GM03348 (cell line): ENCODE measurements around the gene RBP3.

ENCODE experiments used
- DNase-seq: peaks from one replicate; pipeline ENCODE4 v3.0.0; 2012; ENCODE audit warnings: low spot score

RBP3 gene

GRCh38 chr10:47348138-47348651 lies at the start of gene RBP3:
TSS of gene RBP3 (plus strand) at chr10:47348363. CDS start at chr10:47348485, 122 bp downstream.
- no peak for DNase-seq

GRCh38 chr10:47298715-47299114 lies 49.4 kb upstream of the RBP3 start:
- DNase-seq = no peak

- peak; percentile 39 for DNase-seq
Observed at GRCh38 chr10:47299611-47300428, 48.3 kb upstream of the RBP3 start, which contains the start of gene GDF10. TSS of gene GDF10 (plus strand) at chr10:47300197. CDS start at chr10:47300652, 455 bp downstream.

GRCh38 chr10:47300429-47300931 lies 47.7 kb upstream of the RBP3 start:
- peak; percentile 30 for DNase-seq

- no peak for DNase-seq
Observed at GRCh38 chr10:47301833-47302232, 46.3 kb upstream of the RBP3 start.

- no peak for DNase-seq
Observed at GRCh38 chr10:47303105-47303504, 45.1 kb upstream of the RBP3 start.

- no peak for DNase-seq
Observed at GRCh38 chr10:47303866-47304265, 44.3 kb upstream of the RBP3 start.

- no peak for DNase-seq
Observed at GRCh38 chr10:47305566-47305965, 42.6 kb upstream of the RBP3 start.

- DNase-seq = no peak
Observed at GRCh38 chr10:47306387-47307210, 41.6 kb upstream of the RBP3 start.

GRCh38 chr10:47307381-47307780 lies 40.8 kb upstream of the RBP3 start:
- DNase-seq = no peak

- DNase-seq = no peak
Observed at GRCh38 chr10:47308775-47309174, 39.4 kb upstream of the RBP3 start.

GRCh38 chr10:47309408-47310089 lies 38.6 kb upstream of the RBP3 start:
- peak; percentile 25 for DNase-seq

GRCh38 chr10:47310090-47310505 lies 38.1 kb upstream of the RBP3 start:
- DNase-seq = no peak

GRCh38 chr10:47311193-47311931 lies 36.8 kb upstream of the RBP3 start:
- no peak for DNase-seq

GRCh38 chr10:47311932-47312662 lies 36.1 kb upstream of the RBP3 start:
- peak; percentile 94 for DNase-seq

- DNase-seq = no peak
Observed at GRCh38 chr10:47312663-47312995, 35.5 kb upstream of the RBP3 start.

- no peak for DNase-seq
Observed at GRCh38 chr10:47314416-47314970, 33.7 kb upstream of the RBP3 start.

- no peak for DNase-seq
Observed at GRCh38 chr10:47315421-47315820, 32.7 kb upstream of the RBP3 start.

- DNase-seq = no peak
Observed at GRCh38 chr10:47316131-47316530, 32.0 kb upstream of the RBP3 start.

- DNase-seq = no peak
Observed at GRCh38 chr10:47317251-47317650, 30.9 kb upstream of the RBP3 start.
